Activated T-helper 1 cell treated with anti-CD3 and anti-CD28 coated beads, Interleukin-12 subunit alpha, Interleukin-12 subunit beta, Interleukin-2, Interleukin-4 antibody, amounts not matched to agents 30 ng/mL and 10 ng/mL and 1 ng/mL, durations not matched to agents 14 hours and 24 hours and 36 hours (primary cell): Measurements from ENCODE around the gene LATS2. TPM values are rescaled to one million over a fixed set of nuclear protein-coding genes. Genes with fewer than 3 reads are reported as not detected.

ENCODE experiments used
- DNase-seq: peaks from one replicate; pipeline ENCODE4 v3.0.0; 2021; ENCODE audit warnings: low spot score
- H3K27ac Mint-ChIP-seq: one replicate; pipeline ENCODE4 v1.8.0; 2021; ENCODE audit warnings: mild to moderate bottlenecking, mixed read lengths
- H3K27me3 Mint-ChIP-seq: one replicate; pipeline ENCODE4 v1.8.0; 2022; ENCODE audit warnings: mild to moderate bottlenecking, moderate library complexity, mixed read lengths; ENCODE audit not compliant: insufficient read depth
- H3K36me3 Mint-ChIP-seq: one replicate; pipeline ENCODE4 v1.8.0; 2021; ENCODE audit warnings: low read depth, mixed read lengths
- H3K4me1 Mint-ChIP-seq: one replicate; pipeline ENCODE4 v1.8.0; 2021; ENCODE audit warnings: low read depth, mixed read lengths
- H3K4me3 Mint-ChIP-seq: one replicate; pipeline ENCODE4 v1.8.0; 2021; ENCODE audit warnings: mild to moderate bottlenecking, moderate library complexity, mixed read lengths
- H3K9me3 Mint-ChIP-seq: one replicate; pipeline ENCODE4 v1.8.0; 2021; ENCODE audit warnings: mixed read lengths
- intact Hi-C: fragments of 100-400 bp; cut with micrococcal nuclease; formaldehyde crosslinking; loops from one replicate; pipeline ENCODE4 v1.15.1; 2024
- total RNA-seq: library from RNA; stranded (reverse); gene quantifications from 2 replicates; pipeline ENCODE4 v1.2.3, GENCODE V29; 2022

Gene LATS2
- total RNA-seq, 1 donor from 2014 or later, result 2.5 TPM

DNA sequence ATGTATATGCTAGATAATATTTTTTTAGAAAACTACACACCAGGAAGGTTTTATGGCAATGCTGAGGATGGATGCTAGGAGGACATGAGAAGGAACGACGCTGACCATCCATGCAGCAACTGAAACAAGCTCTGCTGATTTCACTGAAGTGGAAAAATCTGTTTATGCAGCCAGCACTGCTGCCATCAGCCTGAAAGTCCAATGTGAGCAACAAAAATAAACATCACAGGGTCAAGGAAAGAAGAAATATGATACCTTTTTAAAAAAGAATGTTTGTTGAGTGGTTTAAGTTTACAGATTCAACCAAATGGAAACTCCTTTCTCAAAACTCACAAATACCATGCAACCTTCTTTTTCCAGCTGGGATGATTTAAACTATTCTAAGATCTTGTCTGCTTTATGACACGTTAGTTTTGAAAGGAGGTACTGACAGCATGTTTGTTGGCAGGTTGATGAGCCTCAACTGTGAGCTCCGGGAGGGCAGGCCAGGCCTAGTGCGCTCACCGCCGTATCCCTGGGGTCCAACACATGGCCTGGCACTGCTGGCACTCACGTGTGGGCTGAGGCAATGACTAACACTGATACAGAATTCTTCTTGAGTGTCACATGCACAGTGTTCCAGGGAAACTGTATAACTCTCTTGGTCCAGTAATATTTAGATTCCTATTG, 46.8 kb downstream of the LATS2 start:
- Mint-ChIP-seq H3K4me3 (no peak overlapping the region), H3K4me1 (peaks cover 35% of the 10 kb centered on the region), H3K27me3 (no peaks in the 10 kb centered on the region), H3K27ac (no peak overlapping the region), H3K36me3 (peaks cover 9% of the 10 kb centered on the region), H3K9me3 (peaks cover 11% of the 10 kb centered on the region)
- intact Hi-C loops, result loop anchor here (10.0 kb wide), 2 partner anchors 460 to 590 kb away; partner anchors contain the start of gene MICU2
- no peak for DNase-seq

DNA sequence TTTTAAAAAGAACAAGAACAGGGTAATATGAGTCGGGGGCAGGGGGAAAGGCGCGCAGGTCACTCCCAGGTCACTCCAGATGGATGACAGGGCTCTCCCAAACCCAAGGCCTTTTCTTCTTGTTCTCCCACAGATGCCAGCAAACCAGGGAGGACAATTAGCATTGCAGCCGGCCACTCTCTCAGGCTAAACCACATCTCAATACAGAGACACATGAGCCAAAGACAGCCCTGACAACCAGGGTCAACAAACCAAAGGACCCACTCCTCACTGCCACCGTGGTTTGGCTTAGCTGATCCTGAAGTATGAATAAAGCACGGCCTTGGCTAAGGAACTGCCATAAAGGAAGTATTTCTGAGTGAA, 47.3 kb downstream of the LATS2 start:
- H3K27me3 Mint-ChIP-seq, result no peaks in the 10 kb centered on the region
- no peak overlapping the region for H3K27ac Mint-ChIP-seq
- intact Hi-C loops, result loop anchor here (10.0 kb wide), 2 partner anchors 461 to 591 kb away; partner anchors contain the start of gene MICU2

DNA sequence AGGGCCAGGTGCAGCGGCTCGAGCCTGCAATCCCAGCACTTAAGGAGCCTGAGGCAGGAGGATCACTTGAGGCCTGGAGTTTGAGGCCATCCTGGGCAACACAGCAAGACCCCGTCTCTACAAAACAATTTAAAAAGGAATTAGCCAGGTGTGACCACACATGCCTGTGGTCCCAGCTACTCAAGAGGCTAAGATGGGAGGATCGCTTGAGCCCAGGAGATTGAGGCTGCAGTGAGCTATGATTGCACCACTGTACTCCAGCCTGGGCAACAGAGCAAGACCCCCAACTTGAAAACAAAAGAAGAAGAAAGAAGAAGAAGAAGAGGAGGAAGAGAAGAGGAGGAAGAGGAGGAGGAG, 47.7 kb downstream of the LATS2 start:
- Mint-ChIP-seq H3K4me1 (peaks cover 35% of the 10 kb centered on the region), H3K27me3 (no peaks in the 10 kb centered on the region), H3K36me3 (peaks cover 9% of the 10 kb centered on the region), H3K4me3 (no peak overlapping the region), H3K27ac (no peak overlapping the region), H3K9me3 (peaks cover 11% of the 10 kb centered on the region)
- intact Hi-C loops, result loop anchor here (10.0 kb wide), 2 partner anchors 461 to 591 kb away; partner anchors contain the start of gene MICU2
- no peak for DNase-seq

More for the DNA sequence above, 47.3 kb downstream of the LATS2 start:
- Mint-ChIP-seq H3K9me3 (peaks cover 11% of the 10 kb centered on the region), H3K4me3 (no peak overlapping the region), H3K36me3 (peaks cover 9% of the 10 kb centered on the region), H3K4me1 (peaks cover 35% of the 10 kb centered on the region)
- no peak for DNase-seq

DNA sequence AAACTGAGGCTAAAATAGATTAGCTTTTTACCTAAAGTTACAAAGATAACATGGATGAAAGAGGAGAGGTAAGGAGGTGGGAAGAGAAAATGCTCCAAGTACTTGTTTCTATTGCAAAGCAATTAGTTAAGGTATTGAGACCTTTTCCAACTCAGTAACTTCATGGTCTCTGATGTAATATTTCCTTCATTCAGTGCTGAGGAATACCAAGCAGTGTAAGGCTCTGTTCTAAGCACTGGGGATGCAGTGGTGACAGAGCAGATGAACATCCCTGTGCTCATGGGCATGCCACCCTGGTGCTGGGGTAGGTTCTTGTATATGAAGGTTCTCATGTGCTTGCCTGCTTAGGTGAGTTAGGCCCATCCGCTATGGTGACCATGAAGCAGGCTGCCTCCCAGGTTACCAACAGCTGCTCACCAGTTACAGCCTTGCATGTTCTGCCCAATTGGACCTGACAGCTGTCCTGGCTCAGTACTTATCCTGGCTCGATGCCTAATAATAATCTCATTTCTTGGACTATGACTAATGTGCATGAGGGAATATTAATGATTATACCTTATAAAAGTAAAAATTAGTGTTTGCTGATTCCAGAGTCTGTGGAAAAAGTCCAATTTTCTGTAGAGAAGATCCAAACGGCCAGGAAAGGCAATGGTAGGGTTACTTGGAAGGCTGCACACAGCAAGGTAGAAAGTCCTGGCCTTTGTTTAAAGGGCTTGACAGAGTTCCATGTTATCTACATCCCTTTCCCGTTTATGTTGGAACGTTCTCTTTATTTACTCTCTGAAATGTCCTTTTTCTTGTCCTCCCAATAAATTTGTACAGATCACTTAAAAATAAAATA, 48.3 kb downstream of the LATS2 start:
- Mint-ChIP-seq H3K27ac (no peak overlapping the region), H3K36me3 (peaks cover 9% of the 10 kb centered on the region), H3K27me3 (no peaks in the 10 kb centered on the region), H3K9me3 (peaks cover 11% of the 10 kb centered on the region), H3K4me3 (no peak overlapping the region), H3K4me1 (peaks cover 32% of the 10 kb centered on the region)
- DNase-seq, result no peak
- intact Hi-C loops, result loop anchor here (10.0 kb wide), 2 partner anchors 462 to 592 kb away; partner anchors contain the start of gene MICU2

DNA sequence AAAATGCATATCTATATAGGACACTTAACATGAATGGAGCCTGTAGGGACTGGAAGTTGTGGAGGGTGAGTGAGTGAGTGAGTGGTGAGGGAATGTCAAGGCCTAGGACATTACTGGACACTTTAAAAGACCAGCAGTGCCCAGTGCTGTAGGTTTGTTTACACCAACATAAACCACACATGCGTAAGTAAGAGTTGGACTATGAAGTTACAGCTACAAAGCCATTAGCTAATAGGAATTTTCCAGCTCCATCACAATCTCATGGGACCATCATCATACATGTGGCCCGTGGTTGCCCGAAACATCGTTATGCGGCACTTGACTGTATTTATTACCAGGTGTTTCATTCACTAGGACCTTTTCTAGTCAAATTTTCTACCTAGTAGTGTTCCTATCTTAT, 49.2 kb downstream of the LATS2 start:
- intact Hi-C loops, result loop anchor here (10.0 kb wide), 2 partner anchors 463 to 593 kb away; partner anchors contain the start of gene MICU2
- no peaks in the 10 kb centered on the region for H3K27me3 Mint-ChIP-seq

DNA sequence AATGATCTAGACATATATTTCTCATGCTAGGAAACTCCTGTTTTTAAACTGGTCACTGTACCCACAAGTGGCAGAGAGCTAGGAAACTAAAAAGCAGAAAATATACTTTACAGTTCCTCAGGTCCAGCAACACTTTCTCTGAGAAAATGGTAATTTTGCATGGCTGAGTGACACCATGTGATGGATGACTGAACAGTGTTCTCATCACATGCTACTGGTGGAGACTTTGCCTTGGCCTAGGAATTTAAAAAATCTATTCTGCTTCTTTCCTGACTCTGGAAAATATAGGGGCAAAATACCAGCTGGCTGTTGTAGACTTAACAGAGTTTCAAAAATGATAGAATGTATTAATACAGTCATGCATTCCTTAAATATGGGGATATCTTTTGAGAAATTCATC, 50.0 kb downstream of the LATS2 start:
- Mint-ChIP-seq H3K27me3 (no peaks in the 10 kb centered on the region), H3K27ac (no peak overlapping the region), H3K4me1 (peaks cover 15% of the 10 kb centered on the region), H3K36me3 (peaks cover 4% of the 10 kb centered on the region), H3K9me3 (peaks cover 11% of the 10 kb centered on the region), H3K4me3 (no peak overlapping the region)
- intact Hi-C loops, result loop anchor here (10.0 kb wide), 2 partner anchors 463 to 593 kb away; partner anchors contain the start of gene MICU2
- no peak for DNase-seq

More for the DNA sequence above, 49.2 kb downstream of the LATS2 start:
- Mint-ChIP-seq H3K4me1 (peaks cover 23% of the 10 kb centered on the region), H3K36me3 (peaks cover 6% of the 10 kb centered on the region), H3K27ac (no peak overlapping the region), H3K4me3 (no peak overlapping the region), H3K9me3 (peaks cover 11% of the 10 kb centered on the region)
- DNase-seq, result no peak

DNA sequence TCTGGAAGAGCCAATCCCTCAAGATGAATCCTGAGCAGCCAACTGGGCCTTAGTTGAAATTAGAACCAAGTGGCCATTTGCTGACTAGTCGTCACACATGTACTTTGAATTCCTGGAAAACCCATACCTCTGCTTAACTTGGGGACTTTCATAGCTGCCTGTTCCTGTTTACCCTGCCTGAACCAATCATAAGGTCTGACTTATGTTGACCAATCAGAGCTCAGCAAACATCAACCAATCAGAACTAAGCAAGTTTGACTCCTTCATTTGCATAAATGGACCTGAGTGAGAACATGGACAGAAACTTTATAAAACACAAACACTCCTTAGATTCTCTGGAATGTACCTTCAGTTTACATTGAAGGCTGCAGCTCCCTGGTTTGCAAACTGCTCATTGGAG, 50.8 kb downstream of the LATS2 start:
- intact Hi-C loops, result loop anchor here (10.0 kb wide), 2 partner anchors 464 to 594 kb away; partner anchors contain the start of gene MICU2
- Mint-ChIP-seq H3K4me1 (peaks cover 13% of the 10 kb centered on the region), H3K27ac (peak overlapping the region; percentile 27), H3K36me3 (peaks cover 4% of the 10 kb centered on the region), H3K27me3 (no peaks in the 10 kb centered on the region), H3K9me3 (peaks cover 11% of the 10 kb centered on the region), H3K4me3 (no peak overlapping the region)
- no peak for DNase-seq

DNA sequence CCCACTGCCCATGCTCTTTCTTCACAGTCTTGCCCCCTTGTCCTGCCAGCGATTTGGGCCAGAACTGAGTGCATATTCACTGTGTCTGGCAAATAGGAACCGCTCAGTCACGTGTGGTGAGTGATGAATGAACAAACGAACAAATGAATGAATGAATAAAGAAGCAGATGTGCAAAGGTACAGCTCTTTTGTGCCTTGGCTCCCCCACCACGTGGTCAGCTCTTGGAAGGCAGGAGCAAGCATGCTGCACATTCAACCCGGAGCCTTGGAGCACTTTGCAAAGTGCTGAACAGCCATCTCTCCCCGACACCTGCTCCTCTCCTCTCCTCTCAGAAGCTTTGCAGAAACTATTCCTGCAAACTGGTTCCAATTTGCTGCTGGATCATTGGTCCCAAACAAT, 52.4 kb downstream of the LATS2 start:
- no peak overlapping the region for H3K27ac Mint-ChIP-seq

DNA sequence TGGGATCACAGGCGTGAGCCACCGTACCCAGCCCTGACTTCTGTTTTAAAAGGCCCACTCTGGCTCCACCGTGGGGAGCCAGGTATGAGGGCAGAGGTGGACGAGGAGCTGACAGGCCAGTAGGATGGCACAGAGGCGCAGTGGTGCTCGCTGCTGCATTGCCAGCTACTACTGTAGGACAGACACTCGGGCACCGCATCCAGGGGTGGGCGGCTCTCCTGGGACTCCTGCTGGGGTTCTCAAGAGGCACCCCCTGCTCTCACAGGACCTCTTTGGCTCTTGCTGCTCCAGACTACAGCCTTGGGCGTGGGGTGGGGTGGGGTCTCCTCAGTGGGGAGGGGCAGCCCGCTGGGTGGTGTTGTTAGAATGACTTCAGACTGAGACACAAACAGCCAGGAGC, 53.4 kb downstream of the LATS2 start:
- peaks cover 13% of the 10 kb centered on the region for H3K4me1 Mint-ChIP-seq
- H3K27me3 Mint-ChIP-seq, result no peaks in the 10 kb centered on the region
- H3K9me3 Mint-ChIP-seq, result peaks cover 11% of the 10 kb centered on the region
- no peak overlapping the region for H3K4me3 Mint-ChIP-seq
- no peak for DNase-seq
- H3K36me3 Mint-ChIP-seq, result peaks cover 4% of the 10 kb centered on the region
- H3K27ac Mint-ChIP-seq, result no peak overlapping the region
- intact Hi-C loops, result no loop called here

More for the DNA sequence above, 52.4 kb downstream of the LATS2 start:
- H3K4me1 Mint-ChIP-seq, result peaks cover 13% of the 10 kb centered on the region
- peaks cover 4% of the 10 kb centered on the region for H3K36me3 Mint-ChIP-seq
- intact Hi-C loops, result no loop called here
- DNase-seq, result no peak
- H3K9me3 Mint-ChIP-seq, result peaks cover 11% of the 10 kb centered on the region
- H3K4me3 Mint-ChIP-seq, result no peak overlapping the region
- no peaks in the 10 kb centered on the region for H3K27me3 Mint-ChIP-seq

DNA sequence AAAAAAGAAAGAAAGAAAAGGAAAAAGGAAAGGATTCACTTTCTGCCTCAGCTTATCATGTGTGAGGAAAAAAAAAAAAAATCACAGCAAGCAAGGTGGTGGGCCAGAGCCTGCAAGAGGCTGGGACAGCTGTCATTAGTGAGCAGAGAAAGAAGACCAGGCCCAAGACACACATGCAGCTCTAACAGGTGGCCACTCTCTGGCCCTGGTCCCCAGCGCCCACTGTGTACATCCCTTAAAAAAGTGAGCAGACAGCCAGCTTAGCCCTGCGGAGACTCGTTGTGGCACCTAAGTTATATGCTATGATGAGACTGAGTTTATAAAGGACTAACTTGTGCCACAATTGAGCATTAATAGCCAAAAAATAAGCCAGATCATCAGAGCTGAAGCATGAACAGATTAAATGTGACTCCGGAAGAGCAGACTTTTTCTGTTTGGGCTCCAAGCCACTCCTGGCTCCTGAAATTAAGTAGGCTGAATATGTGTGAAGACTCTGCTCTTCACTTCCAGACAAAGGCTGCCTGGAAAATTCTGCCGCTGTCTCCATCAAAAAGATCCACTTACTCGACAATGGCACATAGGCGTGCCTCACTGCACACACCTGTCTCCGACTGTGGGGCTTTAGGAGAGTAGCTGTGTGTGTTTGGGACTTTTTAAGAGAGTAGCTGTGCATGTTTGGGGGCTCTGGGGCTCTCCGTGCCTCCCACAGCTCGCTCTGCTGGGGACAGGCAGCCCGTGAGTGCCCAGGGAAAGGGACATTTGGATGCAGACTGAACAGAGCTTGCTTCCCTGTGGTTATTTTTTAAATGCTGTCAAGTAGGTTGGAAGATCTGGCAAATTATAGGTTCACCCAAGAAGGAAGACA, 55.0 kb downstream of the LATS2 start:
- Mint-ChIP-seq H3K4me1 (peaks cover 13% of the 10 kb centered on the region), H3K27ac (no peak overlapping the region), H3K36me3 (peaks cover 4% of the 10 kb centered on the region), H3K9me3 (peaks cover 11% of the 10 kb centered on the region), H3K27me3 (no peaks in the 10 kb centered on the region), H3K4me3 (no peak overlapping the region)
- intact Hi-C loops, result no loop called here
- DNase-seq, result no peak

DNA sequence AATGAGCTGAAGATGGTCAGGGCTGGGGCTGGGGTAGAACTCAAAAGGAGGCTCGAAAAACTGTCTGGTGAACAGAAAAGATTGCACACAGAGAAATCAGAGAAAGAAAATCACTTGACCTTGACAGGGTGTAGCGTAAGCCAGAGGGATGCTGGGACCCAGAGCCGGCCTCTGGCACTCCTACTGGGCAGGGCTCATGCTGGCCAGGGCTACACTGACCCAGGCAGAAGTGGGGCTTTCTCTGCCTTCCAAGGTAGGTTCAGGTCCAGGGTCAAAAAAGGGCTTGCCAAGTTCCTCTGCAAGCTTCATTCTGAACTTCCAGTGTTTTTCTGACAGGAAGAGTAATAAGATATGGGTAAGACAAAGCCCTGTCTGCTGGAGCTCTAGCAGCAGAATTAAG, 56.2 kb downstream of the LATS2 start:
- H3K9me3 Mint-ChIP-seq, result peaks cover under 1% of the 10 kb centered on the region
- H3K36me3 Mint-ChIP-seq, result no peaks in the 10 kb centered on the region
- no peak for DNase-seq
- no peaks in the 10 kb centered on the region for H3K27me3 Mint-ChIP-seq
- intact Hi-C loops, result no loop called here
- H3K27ac Mint-ChIP-seq, result no peak overlapping the region
- H3K4me3 Mint-ChIP-seq, result no peak overlapping the region
- peaks cover 2% of the 10 kb centered on the region for H3K4me1 Mint-ChIP-seq

DNA sequence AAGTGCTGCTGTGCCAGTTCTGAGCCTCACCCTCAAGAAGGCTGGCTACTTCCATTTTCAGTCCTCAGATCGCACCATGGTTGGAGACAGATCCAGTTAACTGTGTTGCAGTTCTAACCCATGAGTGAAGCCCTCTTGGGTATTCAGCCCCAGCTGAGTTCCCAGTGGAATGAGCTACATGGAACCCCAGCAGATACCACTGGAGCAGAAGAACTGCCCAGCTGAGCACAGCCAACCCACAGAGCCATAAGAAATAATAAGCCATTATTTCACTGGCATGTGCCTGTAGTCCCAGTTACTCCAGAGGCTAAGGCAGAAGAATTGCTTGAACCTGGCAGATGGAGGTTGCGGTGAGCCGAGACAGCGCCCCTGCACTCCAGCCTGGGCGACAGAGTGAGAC, 59.9 kb downstream of the LATS2 start:
- Mint-ChIP-seq H3K4me3 (no peak overlapping the region), H3K4me1 (no peaks in the 10 kb centered on the region), H3K27me3 (no peaks in the 10 kb centered on the region), H3K9me3 (no peaks in the 10 kb centered on the region), H3K27ac (no peak overlapping the region), H3K36me3 (no peaks in the 10 kb centered on the region)
- DNase-seq, result no peak
- intact Hi-C loops, result no loop called here
